ENCODE data around the gene APBA2. TPM values are rescaled to one million over a fixed set of nuclear protein-coding genes. Genes with fewer than 3 reads are reported as not detected.

The APBA2 gene
- total RNA-seq, 1 experiment from 2014 or later: 11.2 TPM

GRCh38 chr15:28880680-28881079 is 5.1 kb upstream of the APBA2 start:
- H3K4me3 Mint-ChIP-seq: no peak overlapping the region
- H3K27me3 Mint-ChIP-seq (ENCODE audit: low read depth): peaks cover 30% of the 10 kb centered on the region
- ATAC-seq (no peak), DNase-seq (ENCODE audit: low spot score) (no peak)
- H3K9me3 Mint-ChIP-seq: no peaks in the 10 kb centered on the region
- CTCF ChIA-PET: interaction anchor here (2.1 kb wide), 1 partner anchor 22 kb away, joined by 8 read pairs; no protein-coding TSS in a partner anchor
- H3K36me3 Mint-ChIP-seq: no peaks in the 10 kb centered on the region
- no peak overlapping the region for H3K27ac Mint-ChIP-seq
- peaks cover 14% of the 10 kb centered on the region for H3K4me1 Mint-ChIP-seq
- TF ChIP-seq, protein P1, sequence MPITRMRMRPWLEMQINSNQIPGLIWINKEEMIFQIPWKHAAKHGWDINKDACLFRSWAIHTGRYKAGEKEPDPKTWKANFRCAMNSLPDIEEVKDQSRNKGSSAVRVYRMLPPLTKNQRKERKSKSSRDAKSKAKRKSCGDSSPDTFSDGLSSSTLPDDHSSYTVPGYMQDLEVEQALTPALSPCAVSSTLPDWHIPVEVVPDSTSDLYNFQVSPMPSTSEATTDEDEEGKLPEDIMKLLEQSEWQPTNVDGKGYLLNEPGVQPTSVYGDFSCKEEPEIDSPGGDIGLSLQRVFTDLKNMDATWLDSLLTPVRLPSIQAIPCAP (CRISPR knock-in tag; IDR thresholded peaks at IDR 0.05): no peak
- TF ChIP-seq, protein P2, sequence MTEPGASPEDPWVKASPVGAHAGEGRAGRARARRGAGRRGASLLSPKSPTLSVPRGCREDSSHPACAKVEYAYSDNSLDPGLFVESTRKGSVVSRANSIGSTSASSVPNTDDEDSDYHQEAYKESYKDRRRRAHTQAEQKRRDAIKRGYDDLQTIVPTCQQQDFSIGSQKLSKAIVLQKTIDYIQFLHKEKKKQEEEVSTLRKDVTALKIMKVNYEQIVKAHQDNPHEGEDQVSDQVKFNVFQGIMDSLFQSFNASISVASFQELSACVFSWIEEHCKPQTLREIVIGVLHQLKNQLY (CRISPR knock-in tag; IDR thresholded peaks at IDR 0.05): no peak
- TF ChIP-seq GABPB1 (CRISPR knock-in tag; IDR thresholded peaks at IDR 0.05) (no peak), SMAD3 (CRISPR knock-in tag; IDR thresholded peaks at IDR 0.05; ENCODE audit: borderline replicate concordance) (no peak)
- POLR2A ChIA-PET: no interaction called here

DNA sequence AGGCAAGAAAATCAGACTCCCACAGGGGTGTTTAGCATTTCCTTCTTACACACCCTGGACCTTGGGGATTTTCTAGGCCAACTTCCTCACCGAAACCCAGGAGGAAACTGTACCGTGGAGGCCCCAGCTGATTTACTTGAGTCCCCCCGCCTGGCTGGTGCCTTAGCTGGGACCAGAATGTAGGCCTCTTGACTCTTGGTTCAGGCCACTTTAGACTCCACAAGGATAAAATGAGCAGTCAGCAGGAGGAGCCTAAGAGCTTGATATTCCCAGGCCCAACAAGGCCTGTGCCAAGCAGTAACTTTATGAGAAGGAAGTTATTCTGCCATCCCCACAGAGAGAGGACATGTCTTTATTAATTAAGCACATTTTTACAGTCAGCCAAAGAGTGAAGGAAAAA is 4.6 kb upstream of the APBA2 start:
- Mint-ChIP-seq H3K36me3 (no peaks in the 10 kb centered on the region), H3K27me3 (ENCODE audit: low read depth) (peaks cover 28% of the 10 kb centered on the region), H3K4me3 (no peak overlapping the region), H3K4me1 (peaks cover 11% of the 10 kb centered on the region), H3K27ac (no peak overlapping the region; the same call in 1 of the 2 replicates), H3K9me3 (no peaks in the 10 kb centered on the region)
- no peak for DNase-seq (ENCODE audit: low spot score)
- ATAC-seq: no peak
- CTCF ChIA-PET: interaction anchor here (2.1 kb wide), 1 partner anchor 21 kb away, joined by 8 read pairs; no protein-coding TSS in a partner anchor
- TF ChIP-seq CREM (CRISPR knock-in tag; IDR thresholded peaks at IDR 0.05) (no peak), FOXJ3 (CRISPR knock-in tag; IDR thresholded peaks at IDR 0.05; ENCODE audit: borderline replicate concordance) (no peak), ZNF425 (CRISPR knock-in tag; conservative IDR thresholded peaks at IDR 0.05) (no peak)
- POLR2A ChIA-PET: no interaction called here

DNA sequence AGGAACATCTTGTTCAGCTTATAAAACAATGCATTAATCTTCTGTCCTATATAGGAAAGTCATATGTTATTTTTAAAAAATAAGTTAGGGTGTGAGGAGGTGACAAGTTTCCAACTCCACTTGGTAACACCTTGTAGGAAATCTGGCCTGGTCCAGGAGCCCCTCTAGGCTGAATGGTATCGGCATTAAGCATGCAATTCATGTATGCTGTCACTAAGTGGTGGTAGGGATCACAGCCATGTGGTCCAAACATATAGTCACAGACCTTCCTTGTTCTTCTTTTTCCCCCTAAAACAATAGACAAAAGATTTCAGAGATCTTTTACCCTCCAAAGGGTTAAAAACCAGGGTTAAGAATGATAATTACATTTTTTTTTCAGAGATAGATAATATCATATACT is 4.2 kb upstream of the APBA2 start:
- H3K4me3 Mint-ChIP-seq: no peak overlapping the region
- DNase-seq (ENCODE audit: low spot score): no peak
- no peaks in the 10 kb centered on the region for H3K9me3 Mint-ChIP-seq
- H3K36me3 Mint-ChIP-seq: no peaks in the 10 kb centered on the region
- CTCF ChIA-PET: interaction anchor here (0.7 to 2.1 kb wide), 2 partner anchors 21 to 77 kb away, joined by 5 to 8 read pairs; no protein-coding TSS in a partner anchor
- TF ChIP-seq CBFB (CRISPR knock-in tag; IDR thresholded peaks at IDR 0.05; ENCODE audit: low read depth) (no peak), NR1H2 (CRISPR knock-in tag; IDR thresholded peaks at IDR 0.05) (no peak), ZNF263 (CRISPR knock-in tag; IDR thresholded peaks at IDR 0.05; ENCODE audit: low read depth) (no peak), NFE2L1 (CRISPR knock-in tag; IDR thresholded peaks at IDR 0.05) (no peak), NFYB (CRISPR knock-in tag; conservative IDR thresholded peaks at IDR 0.05; ENCODE audit: low read depth) (no peak), EMX1 (CRISPR knock-in tag; IDR thresholded peaks at IDR 0.05) (no peak), IRF2 (CRISPR knock-in tag; IDR thresholded peaks at IDR 0.05; ENCODE audit: borderline replicate concordance, low read depth) (no peak), ZBTB21 (CRISPR knock-in tag; IDR thresholded peaks at IDR 0.05; ENCODE audit: borderline replicate concordance) (no peak)
- peaks cover 8% of the 10 kb centered on the region for H3K4me1 Mint-ChIP-seq
- no peak for ATAC-seq
- peaks cover 29% of the 10 kb centered on the region for H3K27me3 Mint-ChIP-seq (ENCODE audit: low read depth)
- POLR2A ChIA-PET: no interaction called here
- H3K27ac Mint-ChIP-seq: no peak overlapping the region

GRCh38 chr15:28884151-28884940 is 1.4 kb upstream of the APBA2 start:
- H3K27ac Mint-ChIP-seq: no peak overlapping the region
- H3K27me3 Mint-ChIP-seq (ENCODE audit: low read depth): peaks cover 33% of the 10 kb centered on the region
- CTCF ChIA-PET: interaction anchor here (2.2 kb wide), 1 partner anchor 218 kb away, joined by 10 read pairs; no protein-coding TSS in a partner anchor
- TF ChIP-seq ZNF263 (CRISPR knock-in tag; IDR thresholded peaks at IDR 0.05; ENCODE audit: low read depth) (no peak), ZNF138 (CRISPR knock-in tag; conservative IDR thresholded peaks at IDR 0.05) (no peak), CBFB (CRISPR knock-in tag; IDR thresholded peaks at IDR 0.05; ENCODE audit: low read depth) (no peak), E2F1 (CRISPR knock-in tag; IDR thresholded peaks at IDR 0.05) (no peak), ZNF396 (CRISPR knock-in tag; IDR thresholded peaks at IDR 0.05; ENCODE audit: borderline replicate concordance) (no peak), ELF4 (CRISPR knock-in tag; IDR thresholded peaks at IDR 0.05; ENCODE audit: low read depth) (no peak), ZNF219 (CRISPR knock-in tag; IDR thresholded peaks at IDR 0.05; ENCODE audit: borderline replicate concordance) (no peak), EMX1 (CRISPR knock-in tag; IDR thresholded peaks at IDR 0.05) (no peak), AR (CRISPR knock-in tag; IDR thresholded peaks at IDR 0.05) (no peak)

More at GRCh38 chr15:28884151-28884940, 1.4 kb upstream of the APBA2 start:
- POLR2A ChIA-PET: no interaction called here
- H3K36me3 Mint-ChIP-seq: no peaks in the 10 kb centered on the region
- H3K4me1 Mint-ChIP-seq: peaks cover 9% of the 10 kb centered on the region
- no peaks in the 10 kb centered on the region for H3K9me3 Mint-ChIP-seq
- DNase-seq (ENCODE audit: low spot score) (no peak), ATAC-seq (no peak)
- H3K4me3 Mint-ChIP-seq: peak overlapping the region; percentile 55
